Transverse colon (tissue), 3 donors: Measurements from ENCODE around the gene PLEK2.

ENCODE experiments used
- EP300 ChIP-seq: sonication (generic); formaldehyde crosslinking; IDR thresholded peaks from one replicate; pipeline ENCODE4 v1.6.1; 2017; ENCODE audit warnings: antibody characterized with exemption, low read depth
- TF ChIP-seq, protein P1 (sequence below), 5 experiments: fragments of 200-600 bp in 3 of 5; fragments of 450-650 bp in 2 of 5; sonication (generic) in 3 of 5; IDR thresholded peaks; 1 replicate in 2 of 5; 2 replicates in 3 of 5; pipeline ENCODE4 v1.5.1; 2016 to 2017; ENCODE audit warnings: antibody characterized with exemption in 5 of 5, inconsistent platforms in 3 of 5, mild to moderate bottlenecking in 2 of 5, moderate library complexity in 1 of 5

DNA sequence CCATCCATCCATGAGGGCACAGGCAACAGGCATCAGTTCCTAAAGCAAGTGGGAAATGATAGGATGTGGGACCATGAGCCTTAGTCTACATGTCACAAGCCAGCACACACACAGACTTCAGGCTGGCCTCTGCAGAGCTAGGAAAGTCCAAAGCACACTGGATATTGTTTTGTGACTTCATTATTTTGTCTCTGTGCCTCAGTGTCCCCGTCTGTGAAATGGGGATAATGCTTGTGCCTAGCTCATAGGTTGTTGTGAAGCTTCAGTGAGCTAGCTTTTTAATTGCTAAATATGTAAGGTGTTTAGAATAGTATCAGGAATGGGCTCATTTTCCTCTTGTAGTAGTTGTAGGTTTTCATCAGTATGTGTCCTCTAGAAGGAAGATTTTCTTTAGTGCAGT, 27.0 kb upstream of the PLEK2 start:
- TF ChIP-seq, protein P1, sequence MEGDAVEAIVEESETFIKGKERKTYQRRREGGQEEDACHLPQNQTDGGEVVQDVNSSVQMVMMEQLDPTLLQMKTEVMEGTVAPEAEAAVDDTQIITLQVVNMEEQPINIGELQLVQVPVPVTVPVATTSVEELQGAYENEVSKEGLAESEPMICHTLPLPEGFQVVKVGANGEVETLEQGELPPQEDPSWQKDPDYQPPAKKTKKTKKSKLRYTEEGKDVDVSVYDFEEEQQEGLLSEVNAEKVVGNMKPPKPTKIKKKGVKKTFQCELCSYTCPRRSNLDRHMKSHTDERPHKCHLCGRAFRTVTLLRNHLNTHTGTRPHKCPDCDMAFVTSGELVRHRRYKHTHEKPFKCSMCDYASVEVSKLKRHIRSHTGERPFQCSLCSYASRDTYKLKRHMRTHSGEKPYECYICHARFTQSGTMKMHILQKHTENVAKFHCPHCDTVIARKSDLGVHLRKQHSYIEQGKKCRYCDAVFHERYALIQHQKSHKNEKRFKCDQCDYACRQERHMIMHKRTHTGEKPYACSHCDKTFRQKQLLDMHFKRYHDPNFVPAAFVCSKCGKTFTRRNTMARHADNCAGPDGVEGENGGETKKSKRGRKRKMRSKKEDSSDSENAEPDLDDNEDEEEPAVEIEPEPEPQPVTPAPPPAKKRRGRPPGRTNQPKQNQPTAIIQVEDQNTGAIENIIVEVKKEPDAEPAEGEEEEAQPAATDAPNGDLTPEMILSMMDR (IDR thresholded peaks at IDR 0.05) = no peak
- TF ChIP-seq EP300 = no peak
